GM21515 (cell line): Measurements from ENCODE around the gene RNF144B.
"Not testable (repeated sequence)": the region's sequence is repeated elsewhere in the genome, so short reads cannot be mapped to it uniquely, and the experiment has no call there.

Experiments used
- ATAC-seq: cut with Tn5 transposase; IDR thresholded peaks from one replicate; pipeline ENCODE4 v1.9.1; 2021; ENCODE audit not compliant: unreplicated experiment

The RNF144B gene

DNA sequence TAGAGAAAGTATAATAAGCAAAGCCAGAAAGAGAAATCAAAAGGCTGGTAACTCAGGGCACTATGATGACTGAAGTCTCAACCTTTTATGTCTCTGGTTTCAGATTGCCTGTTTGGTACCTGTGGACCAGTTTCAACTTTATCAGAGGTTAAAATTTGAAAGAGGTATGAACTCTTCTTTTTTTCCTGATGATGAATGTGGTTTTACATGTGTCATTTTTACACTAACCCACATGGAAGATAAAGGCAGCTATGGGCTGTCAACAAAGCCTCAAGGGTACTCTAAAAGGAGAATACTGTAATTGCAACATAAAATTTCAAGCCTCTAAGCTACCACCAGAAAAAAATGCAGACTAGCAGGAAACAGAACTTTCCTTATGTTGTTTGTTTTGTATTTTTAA lies 52.4 kb downstream of the RNF144B start:
- ATAC-seq = no peak

DNA sequence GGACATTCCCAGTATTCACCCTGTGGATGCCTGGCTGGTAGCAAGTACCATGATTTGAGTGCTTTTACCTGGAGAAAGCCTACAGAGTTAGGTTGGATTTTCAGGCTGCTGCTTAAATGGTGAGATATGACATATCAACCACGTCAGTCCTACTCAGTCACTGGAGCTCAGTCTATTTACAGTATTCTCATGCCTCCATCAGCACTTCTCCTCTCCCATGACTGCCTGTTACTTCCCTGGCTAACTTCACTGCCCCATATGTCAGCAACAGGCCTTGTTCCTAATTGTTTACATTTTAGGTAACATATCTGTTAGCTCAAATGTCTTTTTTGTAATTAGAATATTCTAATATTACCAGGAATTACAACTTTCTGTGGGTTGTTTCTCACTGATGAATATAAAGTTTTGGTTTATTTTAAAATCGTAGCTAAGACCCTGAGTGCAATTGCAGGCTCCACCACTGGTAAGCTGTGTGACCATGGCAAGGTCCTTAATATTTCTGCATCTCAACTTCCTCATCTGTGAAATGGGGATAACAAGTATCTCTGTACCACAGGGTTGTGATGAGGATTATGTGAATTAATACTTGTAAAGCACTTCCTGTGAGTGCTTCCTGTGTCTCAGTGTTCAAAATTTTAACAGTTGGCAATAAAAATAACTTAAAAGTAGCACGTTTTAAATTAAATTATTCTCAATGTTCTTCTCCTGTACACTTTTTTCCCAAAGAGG lies 54.3 kb downstream of the RNF144B start:
- no peak for ATAC-seq

DNA sequence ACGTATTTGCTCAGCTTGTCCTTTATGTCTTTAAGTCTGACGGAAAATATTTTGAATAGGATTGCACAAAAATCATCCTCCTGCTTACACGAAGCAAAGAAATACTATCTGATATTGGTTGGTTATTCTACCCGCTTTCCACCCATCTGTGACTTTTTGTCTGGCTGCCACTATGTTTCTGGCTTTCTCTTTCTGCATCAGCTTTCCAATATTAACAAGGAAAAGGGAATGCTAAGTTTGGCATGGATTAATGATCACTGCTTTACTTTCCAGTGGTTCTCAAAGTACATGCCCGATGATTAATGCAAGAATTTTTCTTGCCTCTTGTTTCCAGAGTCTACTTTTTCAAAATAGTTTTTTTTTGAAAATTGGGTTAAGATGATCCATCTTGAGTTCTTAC lies 57.0 kb downstream of the RNF144B start:
- no peak for ATAC-seq

DNA sequence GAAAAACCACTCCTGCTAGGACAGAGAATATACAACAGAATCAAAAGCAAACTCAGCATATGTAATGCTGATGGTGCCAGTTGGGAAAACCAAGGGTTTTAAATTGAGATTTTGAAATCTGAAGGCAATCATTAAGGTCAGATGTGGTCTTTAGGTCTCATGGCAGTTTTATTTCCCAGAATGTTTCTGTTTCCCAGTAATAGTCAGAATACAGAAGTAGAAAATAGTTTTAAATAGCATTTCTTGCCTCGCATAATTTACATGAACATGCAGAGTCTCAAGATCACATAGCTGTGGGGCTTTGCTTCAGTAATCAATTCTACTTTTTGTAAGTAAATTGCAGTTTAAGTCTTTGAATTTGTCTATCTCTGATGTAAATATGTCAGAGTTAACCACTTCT lies 58.1 kb downstream of the RNF144B start:
- no peak for ATAC-seq

DNA sequence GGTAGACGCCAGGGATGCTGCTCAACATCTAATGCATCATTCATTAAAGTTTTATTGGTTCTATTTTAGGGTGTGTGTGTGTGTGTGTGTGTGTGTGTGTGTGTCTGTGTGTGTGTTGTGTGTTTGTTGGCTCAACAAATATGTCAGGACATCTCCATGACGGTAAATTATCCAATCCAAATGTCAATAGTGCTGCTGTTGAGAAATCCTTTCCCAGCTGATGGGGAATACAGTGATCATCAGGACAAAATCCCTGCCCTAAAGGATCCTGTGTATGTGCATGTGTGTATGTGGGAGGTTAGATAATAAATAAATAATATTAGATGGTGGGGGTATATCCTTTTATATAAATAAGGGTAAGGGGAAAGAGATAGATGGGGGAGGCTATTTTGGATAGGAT lies 59.6 kb downstream of the RNF144B start:
- no peak for ATAC-seq

DNA sequence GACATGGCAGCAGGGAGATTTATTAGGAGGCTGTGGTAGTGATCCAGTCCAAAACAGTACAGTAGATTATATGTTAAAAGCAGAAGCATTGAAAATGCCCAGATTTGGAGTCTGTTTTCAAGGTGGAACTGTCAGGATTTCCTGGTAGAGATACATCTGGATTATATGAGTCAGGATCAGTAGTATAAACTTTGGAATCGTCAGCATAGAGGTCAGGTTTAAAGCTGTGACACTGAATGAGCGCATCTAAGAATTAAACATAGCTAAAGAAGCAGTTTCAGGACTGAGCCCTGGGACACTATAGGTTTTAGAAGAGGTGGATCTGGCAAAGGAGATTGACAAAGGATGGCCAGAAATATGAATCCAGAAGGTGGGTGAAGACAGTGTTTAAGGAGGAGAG lies 60.4 kb downstream of the RNF144B start:
- no peak for ATAC-seq

DNA sequence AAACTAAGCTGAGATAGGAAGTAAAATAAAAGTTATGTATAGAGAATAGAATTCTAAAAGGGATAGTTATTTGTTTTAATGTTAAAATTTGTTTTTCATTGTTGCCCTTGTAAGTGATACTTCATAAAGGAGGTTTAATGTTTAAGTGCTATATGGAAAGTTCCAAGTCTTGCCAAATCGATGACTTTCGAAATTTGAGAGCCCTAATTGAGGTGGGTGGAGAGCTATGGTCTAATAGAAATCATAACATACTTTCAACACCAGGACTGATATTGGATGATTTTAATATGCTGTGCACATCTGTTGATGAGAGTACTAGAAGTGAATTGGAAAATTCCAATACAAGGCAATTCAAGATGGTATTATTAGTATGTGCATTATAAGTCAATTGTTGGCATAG lies 64.6 kb downstream of the RNF144B start:
- no peak for ATAC-seq

DNA sequence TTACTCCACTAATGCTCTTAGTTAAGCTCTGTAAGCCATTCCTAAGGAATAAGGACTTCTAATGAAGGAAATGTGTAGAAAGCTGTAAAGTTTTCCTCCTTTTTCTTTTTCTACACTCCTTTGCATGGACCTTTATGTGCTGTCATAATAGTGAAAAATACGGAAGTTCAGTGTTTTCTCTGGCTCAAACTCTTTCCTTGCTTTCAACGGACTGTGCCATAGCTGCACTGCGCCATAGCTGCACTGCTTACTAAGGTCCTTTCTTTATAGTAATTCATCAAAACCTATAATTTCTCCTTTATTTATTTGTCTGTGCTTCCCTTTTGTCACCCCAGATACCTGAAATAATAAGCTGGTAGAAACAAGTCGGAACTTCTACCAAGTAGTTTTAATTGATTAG lies 67.3 kb downstream of the RNF144B start:
- no peak for ATAC-seq

DNA sequence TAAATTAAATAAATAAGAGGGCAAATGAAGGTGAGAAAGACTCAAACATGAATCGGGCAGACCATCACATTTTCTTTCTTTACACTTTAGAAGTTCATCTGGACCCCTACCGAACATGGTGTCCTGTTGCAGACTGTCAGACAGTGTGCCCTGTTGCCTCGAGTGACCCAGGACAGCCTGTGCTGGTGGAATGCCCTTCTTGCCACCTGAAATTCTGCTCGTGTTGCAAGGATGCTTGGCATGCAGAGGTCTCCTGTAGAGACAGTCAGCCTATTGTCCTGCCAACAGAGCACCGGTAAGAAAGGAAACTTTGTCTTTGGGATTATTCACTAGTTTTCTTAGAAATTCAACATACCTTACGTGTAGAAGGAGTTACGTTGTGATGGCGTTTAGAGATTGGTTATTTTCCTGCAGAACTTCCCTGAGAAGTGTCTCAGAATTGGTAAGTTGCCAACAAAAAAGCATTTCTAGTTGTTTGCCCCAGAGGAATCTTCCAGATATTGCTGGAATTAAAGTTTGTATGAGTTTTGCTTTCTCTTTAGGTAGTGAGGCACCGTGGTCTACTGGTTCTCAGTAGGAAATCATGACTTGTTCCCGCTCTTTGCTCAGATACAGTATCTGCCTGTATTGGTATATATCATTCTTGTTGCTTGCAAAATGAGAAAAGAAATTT lies 70.1 kb downstream of the RNF144B start:
- no peak for ATAC-seq

DNA sequence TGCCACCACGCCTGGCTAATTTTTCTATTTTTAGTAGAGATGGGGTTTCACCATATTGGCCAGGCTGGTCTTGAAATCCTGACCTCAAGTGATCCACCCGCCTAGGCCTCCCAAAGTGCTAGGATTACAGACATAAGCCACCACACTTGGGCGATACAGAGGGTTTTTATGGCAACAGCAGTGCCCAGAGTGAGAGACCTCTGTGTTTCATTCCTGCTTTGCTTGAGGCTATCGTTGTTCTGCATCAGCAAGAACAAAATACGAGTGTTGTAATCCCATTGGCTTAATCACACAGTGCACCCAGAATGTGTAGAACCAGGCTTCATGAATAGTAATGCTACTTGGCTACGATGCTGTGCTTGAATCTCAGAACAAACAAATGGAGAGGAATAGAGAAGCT lies 70.9 kb downstream of the RNF144B start:
- not testable (repeated sequence) for ATAC-seq

DNA sequence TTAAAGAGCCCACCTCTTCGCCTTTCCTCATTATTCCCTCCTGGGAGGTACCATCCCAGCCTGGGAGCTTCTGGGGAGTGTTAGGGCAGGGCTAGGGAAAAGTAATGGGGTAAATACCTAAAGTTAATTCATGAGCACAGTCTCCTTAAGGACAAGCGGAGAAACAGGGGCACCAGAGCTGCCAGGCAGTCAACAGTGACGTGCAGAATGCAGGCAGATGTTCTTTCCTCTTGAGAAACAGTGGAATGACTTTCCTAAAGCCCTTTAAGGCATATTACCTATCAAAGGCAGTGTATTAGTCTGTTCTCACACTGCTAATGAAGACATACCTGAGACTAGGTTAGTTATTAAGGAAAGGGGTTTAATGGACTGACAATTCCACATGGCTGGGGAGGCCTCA lies 76.3 kb downstream of the RNF144B start:
- no peak for ATAC-seq

DNA sequence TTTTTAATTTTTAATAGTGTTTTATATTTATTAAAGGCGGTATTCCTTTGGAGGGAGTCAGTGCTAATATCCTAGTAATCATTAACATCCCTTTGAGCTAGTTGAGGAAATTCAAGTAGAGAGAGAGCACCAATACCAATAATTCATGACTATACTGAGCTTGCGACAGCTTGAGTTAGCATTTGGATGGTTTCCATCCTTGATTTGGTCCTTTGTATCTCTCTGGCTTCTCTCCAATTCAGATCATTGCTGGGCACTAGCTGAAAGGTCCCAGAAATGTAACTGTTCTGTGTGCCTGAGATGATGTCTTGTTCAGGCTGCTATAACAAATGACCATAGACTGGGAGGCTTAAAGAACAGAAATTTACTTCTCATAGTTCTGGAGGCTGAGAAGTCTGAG lies 77.0 kb downstream of the RNF144B start:
- ATAC-seq = no peak

DNA sequence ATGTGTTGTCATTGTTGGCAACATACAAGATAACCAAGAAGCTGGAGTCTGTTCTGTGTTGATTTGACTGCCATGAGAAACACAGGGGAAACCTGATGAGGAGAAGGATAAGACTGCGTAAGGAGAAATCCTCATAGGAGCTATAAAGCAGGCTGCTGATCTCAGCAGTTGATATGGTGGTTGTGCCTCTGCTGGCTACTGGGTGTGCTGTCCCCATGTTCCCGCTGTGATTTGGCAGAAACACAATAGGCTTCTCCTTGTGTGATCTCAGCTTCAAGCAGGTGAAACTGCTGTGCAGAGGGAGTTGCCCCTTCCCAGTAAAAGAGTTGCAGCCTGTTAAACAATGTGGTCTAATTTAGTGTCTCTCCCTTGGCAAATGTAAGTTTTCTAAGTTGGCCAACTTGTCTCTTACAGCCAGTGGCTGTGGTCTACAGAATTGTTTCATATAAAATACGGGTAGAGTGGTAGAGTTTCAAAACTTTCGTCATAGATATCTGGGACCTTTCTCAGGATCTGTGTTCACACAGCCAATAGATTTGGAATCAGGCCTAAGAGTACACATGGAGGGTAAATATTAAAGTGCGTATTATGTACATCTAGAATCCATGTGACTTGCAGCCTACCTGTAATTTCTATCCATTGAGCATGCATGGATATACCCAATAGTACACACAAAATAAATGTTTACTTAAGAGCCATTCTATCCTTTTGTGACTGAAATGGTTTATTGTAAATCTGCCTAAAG lies 78.4 kb downstream of the RNF144B start:
- ATAC-seq = no peak

DNA sequence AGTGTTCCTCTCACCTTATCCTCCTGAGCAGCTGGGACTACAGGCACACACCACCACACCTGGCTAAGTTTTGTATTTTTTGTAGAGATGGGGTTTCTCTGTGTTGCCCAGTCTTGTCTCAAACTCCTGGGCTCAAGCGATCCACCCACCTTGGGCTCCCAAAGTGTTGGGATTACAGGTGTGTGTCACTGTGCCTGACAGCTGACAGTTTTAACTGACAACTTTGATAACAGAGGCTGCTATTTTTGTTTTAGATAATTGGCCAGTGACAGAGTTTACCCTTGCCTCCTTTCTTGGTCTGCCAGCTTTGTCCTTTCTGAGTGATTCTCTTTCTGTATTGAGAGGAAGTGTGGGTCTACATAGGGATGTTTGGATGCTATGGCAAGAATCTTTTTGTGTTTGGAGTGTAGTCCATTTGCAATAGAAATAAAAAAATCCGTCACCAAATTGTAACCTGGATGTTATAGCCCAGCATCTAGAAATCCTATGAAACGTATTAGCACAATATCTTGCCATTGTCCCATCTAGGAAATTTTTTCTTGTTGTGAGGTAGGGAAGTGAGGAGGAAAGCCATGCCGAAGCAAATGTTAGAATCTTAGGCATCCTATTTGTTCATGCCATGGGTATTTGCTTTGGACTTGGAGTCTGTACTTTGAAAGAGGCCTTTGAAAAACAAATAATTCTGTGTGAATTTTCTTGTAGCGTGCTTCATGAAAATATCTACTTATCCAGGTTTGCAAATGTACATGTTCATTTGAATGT lies 80.8 kb downstream of the RNF144B start:
- no peak for ATAC-seq

DNA sequence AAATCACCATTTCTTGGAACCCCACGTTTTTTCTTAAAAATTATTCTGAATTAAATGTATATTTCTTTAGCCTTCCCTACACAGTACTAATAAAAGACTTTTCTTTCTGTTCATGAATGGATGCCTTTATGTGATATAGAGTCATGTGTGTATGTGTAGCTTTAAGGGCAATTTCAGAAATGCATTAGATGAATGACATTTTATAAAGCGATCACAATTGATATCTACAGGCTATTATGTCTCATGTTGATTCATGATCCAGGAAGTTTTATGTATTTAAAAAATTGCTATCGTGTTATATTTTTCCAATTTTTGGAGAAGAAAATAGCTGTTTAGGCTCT lies 81.3 kb downstream of the RNF144B start:
- ATAC-seq = no peak

DNA sequence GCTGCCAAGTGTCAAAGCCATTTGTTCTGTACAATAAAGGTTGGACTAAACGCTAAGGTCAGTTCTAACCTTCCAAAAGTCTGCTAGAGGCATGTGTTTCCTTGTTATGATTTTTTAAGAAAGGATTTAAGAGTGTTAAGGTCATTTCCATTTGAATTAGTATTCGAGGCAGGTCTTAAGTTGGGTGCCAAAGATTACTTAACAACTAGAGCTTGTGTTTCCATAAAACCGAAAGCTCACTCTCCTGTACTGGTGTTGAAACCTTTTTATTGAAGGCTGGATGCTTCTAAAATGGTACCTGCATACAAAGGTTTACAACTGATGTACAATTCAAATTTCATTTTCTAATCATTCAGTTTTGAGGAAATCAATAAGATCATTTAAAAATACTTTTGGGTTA lies 82.4 kb downstream of the RNF144B start:
- no peak for ATAC-seq

DNA sequence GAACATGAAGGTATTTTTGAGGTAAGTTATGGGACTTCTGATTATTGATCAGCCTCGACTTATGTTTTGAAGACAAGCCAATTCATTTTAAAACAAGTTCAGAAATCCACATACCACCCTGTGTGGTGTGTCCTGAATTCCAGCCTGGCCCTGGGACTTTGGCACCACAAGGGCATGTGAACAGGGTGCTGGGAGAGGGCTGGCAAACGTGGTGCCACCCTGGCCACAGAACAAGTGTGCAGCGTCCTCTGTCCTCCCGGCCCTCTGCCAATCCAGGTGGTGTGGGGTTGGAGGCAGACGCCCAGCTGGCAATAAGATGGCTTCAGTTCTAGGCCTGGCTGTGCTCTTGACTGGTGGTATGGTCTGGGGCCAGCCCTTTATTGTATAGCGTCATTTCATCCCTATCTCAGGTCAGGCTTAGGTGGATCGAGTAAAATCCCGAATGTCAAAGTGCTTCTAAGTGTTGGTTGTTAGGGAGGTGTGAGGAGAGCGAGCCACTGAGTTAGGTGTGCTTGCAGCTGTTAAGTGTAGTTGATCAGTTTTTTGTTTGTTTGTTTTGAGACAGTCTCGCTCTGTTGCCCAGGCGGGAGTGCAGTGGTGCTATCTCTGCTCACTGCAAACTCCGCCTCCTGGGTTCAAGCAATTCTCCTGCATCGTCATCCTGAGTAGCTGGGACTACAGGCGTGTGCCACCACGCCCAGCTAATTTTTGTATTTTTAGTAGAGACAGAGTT lies 84.2 kb downstream of the RNF144B start:
- ATAC-seq = no peak

DNA sequence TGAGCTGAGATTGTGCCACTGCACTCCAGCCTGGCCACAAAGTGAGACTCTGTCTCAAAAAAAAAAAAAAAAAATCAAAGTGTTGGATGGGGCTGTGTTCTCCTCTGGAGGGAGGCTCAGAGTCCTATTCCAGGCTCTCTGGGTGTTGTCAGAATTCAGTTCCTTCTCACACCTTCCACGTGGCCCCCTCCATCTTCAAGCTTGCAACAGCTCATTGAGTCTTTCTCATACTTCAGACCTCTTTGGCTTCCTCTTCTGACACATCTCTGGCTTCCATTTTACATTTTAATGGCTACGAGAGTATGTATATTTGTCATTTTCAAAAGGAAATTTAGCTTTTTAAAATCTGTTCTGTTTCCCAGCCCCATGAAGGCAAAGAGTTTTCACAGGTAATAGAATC lies 85.8 kb downstream of the RNF144B start:
- ATAC-seq = no peak

DNA sequence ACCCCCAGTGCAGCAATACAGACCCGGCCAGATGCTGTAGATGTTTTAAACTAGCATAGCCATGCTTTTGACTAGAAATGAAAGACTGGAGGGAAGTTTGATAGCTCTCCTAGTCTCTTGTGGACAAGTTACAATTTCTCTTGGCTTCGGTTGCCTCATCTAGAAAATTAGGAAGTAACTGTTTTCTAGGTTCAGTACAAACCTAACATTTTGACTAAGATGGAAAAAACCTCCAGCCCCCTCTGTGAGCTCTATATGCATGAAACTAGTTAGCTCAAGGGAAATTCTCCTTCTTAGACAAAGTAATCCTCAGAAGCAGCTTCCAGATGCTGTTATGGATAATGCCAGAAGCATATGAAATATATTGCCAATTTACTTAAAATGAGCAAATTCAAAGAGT lies 86.6 kb downstream of the RNF144B start:
- no peak for ATAC-seq

DNA sequence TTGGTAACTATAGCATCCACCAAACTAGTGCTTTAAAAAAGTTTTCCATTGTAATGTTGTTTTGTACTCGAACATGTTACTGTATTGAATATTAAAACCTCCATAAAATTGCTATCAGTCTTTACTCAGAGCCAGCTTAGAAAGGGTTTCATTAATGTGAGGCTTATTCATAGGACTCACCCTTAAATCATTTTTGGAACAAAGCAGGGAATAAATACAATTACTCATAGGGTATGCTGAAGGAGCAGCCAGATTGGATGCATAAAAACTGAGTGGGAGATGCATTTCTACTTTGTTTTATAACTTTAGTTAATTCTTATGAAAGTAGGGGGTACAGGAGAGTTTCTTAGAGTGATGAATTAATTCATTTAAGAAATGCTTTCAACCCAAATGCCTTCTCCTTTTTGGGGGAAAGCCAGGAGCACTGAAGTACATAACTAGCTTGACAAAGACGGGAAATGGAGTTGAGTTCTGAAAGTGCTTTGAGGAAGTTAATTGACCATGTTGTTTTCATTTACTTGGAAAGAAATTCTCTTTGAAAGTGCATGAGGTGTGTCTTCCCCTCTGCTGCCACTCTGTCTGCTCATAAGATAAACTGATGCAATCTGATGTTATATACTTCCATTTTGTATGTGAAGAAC lies 90.3 kb downstream of the RNF144B start:
- no peak for ATAC-seq
